NB4 (cell line): Measurements from ENCODE around the gene EIF2AK2.

Experiments
- DNase-seq: peaks from one replicate; pipeline ENCODE4 v3.0.0; 2010; ENCODE audit warnings: low read depth
- H3K4me3 ChIP-seq: one replicate; pipeline ENCODE4 v1.5.1; 2011; ENCODE audit warnings: mild to moderate bottlenecking, low read depth, low read length, moderate library complexity
- MYC ChIP-seq: IDR thresholded peaks from 2 replicates; pipeline ENCODE4 v1.6.1; 2011; ENCODE audit warnings: low read depth, low read length
- POLR2A ChIP-seq: IDR thresholded peaks from 2 replicates; pipeline ENCODE4 v1.6.1; 2011; ENCODE audit warnings: mild to moderate bottlenecking; ENCODE audit not compliant: insufficient read length; ENCODE audit errors: extremely low read depth
- TF ChIP-seq, protein P1 (sequence below): IDR thresholded peaks from 2 replicates; pipeline ENCODE4 v1.6.1; 2011; ENCODE audit warnings: low read depth, low read length
- TF ChIP-seq, protein P2 (sequence below): IDR thresholded peaks from one replicate; pipeline ENCODE4 v1.5.1; 2012; ENCODE audit warnings: low read depth, low read length

The EIF2AK2 gene

DNA sequence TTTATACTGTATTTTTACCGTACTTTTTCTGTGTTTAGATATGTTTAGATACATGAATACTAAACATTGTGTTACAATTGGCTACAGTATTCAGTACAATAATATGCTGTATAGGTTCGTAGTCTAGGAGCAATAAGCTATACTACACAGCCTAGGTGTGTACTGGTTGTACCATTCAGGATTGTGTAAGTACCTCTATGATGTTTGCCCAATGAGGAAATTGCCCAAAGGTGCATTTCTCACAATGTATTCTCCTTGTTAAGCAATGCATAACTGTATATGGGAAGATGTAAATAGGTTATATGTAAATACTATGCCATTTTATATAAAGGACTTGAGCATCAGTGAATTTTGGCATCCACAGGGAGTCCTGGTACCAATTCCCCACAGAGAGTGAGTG, 10.7 kb downstream of the EIF2AK2 start:
- TF ChIP-seq, protein P1, sequence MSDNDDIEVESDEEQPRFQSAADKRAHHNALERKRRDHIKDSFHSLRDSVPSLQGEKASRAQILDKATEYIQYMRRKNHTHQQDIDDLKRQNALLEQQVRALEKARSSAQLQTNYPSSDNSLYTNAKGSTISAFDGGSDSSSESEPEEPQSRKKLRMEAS: no peak
- TF ChIP-seq, protein P2, sequence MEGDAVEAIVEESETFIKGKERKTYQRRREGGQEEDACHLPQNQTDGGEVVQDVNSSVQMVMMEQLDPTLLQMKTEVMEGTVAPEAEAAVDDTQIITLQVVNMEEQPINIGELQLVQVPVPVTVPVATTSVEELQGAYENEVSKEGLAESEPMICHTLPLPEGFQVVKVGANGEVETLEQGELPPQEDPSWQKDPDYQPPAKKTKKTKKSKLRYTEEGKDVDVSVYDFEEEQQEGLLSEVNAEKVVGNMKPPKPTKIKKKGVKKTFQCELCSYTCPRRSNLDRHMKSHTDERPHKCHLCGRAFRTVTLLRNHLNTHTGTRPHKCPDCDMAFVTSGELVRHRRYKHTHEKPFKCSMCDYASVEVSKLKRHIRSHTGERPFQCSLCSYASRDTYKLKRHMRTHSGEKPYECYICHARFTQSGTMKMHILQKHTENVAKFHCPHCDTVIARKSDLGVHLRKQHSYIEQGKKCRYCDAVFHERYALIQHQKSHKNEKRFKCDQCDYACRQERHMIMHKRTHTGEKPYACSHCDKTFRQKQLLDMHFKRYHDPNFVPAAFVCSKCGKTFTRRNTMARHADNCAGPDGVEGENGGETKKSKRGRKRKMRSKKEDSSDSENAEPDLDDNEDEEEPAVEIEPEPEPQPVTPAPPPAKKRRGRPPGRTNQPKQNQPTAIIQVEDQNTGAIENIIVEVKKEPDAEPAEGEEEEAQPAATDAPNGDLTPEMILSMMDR: no peak
- TF ChIP-seq MYC: no peak
- no peak for TF ChIP-seq POLR2A
- no peak for DNase-seq
- no peak overlapping the region for H3K4me3 ChIP-seq

DNA sequence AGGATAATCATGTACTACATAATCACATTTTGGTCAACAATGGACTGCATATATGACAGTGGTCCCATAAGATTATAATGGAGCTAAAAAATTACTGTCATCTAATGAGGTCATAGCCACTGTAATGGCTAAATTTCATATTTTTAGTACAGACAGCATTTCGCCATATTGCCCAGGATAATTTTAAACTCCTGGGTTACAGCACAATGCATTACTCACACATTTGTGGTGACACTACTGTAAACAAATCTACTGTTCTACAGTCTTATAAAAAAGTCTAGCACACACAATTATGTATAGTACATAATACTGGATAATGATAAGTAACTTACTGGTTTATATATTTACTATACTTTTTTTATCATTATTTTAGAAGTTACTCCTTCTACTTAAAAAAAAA, 12.8 kb downstream of the EIF2AK2 start:
- H3K4me3 ChIP-seq: no peak overlapping the region
- peak; percentile 37 for DNase-seq
- TF ChIP-seq, protein P2: no peak
- TF ChIP-seq MYC (no peak), POLR2A (no peak)
- TF ChIP-seq, protein P1: no peak

DNA sequence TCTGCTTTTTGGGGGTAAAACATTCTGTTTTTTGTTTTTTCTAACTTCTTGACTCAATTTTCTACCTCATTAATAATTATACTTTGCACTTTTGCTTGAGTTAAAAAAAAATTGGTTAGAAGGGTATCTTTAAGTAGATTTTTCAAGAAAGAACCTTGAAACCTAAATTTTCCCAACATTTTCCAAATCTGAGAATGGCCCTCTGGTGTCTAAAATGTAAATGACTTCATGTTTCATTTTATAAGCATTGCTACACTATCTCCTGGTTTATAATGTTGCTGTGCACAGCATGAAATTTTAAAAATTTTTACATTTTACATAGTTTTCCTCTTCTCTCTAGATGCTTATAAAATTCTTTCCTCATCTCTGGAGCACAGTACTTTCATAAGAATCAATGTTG, 14.2 kb downstream of the EIF2AK2 start:
- H3K4me3 ChIP-seq: no peak overlapping the region
- TF ChIP-seq, protein P2: no peak
- TF ChIP-seq, protein P1: no peak
- TF ChIP-seq POLR2A (no peak), MYC (no peak)
- DNase-seq: no peak

DNA sequence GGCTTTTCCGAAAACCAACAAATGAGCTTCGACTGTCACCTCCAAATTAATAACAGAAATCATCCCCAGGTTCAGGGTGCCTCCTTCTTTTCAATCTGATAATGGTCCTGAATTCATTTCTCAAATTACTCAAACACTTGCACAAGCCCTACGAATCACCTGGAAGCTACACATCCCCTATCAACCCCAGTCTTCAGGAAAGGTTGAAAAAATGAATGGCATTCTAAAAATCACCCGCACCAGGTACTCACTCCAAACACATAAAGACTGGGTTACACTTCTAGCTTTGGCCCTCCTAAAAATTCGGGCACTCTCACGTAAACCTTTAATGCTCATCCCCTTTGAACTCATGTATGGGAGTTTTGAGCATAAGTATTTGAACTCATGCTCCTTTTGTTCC, 23.9 kb downstream of the EIF2AK2 start:
- no peak for DNase-seq
- no peak overlapping the region for H3K4me3 ChIP-seq
- no peak for TF ChIP-seq POLR2A
- no peak for TF ChIP-seq MYC
- TF ChIP-seq, protein P2: no peak
- TF ChIP-seq, protein P1: no peak

DNA sequence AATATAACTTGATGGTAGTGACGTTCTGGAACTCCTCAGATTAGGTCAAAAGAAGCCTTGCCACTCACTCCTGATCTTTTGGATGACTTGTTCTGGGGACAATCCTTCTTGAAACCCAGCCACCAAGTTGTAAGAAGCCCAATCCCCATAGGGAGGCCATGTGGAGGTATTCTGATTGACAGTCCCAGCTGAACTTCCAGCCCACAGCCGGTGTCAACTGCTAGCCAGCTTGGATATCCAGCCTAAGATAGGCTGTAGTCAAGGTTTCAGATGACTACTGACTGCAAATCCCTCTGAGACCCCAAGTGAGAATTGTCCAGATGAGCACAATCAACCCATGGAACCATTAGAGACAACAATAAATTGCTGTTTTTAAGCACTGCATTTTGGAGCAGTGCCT, 31.4 kb downstream of the EIF2AK2 start:
- DNase-seq: no peak
- TF ChIP-seq, protein P1: no peak
- H3K4me3 ChIP-seq: no peak overlapping the region

DNA sequence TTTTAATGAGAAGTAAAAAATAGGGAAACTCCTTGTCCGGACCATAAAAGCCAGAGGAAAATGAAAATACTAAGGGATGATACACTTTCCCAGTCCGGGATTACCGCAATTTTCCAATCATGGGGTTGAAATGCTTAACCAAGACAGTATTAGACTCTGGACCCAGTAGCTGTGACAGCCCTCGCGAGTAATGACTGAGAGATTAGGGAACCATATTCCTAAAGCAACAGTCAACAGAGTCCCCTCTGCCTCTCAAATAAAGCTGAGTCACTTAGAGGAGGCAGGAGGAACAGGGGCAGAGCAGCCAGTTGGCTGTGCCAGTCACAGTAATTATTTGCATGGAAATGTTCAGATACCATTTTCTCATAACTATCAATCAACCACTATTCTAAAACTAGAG, 37.6 kb downstream of the EIF2AK2 start:
- DNase-seq: peak; percentile 24

More for the DNA sequence above, 37.6 kb downstream of the EIF2AK2 start:
- no peak for TF ChIP-seq MYC
- TF ChIP-seq, protein P2: no peak
- no peak for TF ChIP-seq POLR2A
- TF ChIP-seq, protein P1: no peak
- no peak overlapping the region for H3K4me3 ChIP-seq
